SH-SY5Y (cell line): ENCODE measurements around the gene OSGEP.

Source experiments
- GATA2 ChIP-seq: IDR thresholded peaks from 2 replicates; pipeline ENCODE4 v1.6.1; 2011; ENCODE audit warnings: mild to moderate bottlenecking, low read depth, low read length
- GATA3 ChIP-seq: IDR thresholded peaks from 2 replicates; pipeline ENCODE4 v1.6.1; 2011; ENCODE audit warnings: low read depth, mild to moderate bottlenecking, low read length, moderate library complexity

DNA sequence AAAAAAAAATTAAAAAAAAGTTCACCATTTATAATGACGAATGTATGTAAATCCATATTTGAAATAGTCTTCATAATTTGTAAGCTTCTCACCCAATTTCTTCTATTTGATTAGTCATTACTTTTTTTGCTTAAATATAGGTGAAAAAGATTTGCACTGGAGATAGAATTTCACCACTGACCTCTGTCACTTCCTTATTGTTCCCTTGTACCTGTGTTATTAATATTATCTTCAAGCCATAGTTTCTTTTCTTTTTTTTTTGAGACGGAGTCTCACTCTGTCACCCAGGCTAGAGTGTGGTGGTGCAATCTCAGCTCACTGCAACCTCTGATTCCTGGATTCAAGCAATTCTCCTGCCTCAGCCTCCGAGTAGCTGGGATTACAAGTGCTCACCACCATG lies 57.1 kb downstream of the OSGEP start:
- TF ChIP-seq GATA3, result no peak
- no peak for TF ChIP-seq GATA2
